Mesenchymal stem cell (in vitro differentiated cells and primary cell): ENCODE data around the gene ALKBH2.
A peak's percentile ranks its signal among the peaks of the same experiment; 100 is the strongest.

ENCODE experiments used
- DNase-seq: peaks from one replicate; pipeline ENCODE4 v3.0.0-alpha.2; 2013
- H2AFZ ChIP-seq: one replicate; pipeline ENCODE4 v1.6.1; 2013; ENCODE audit warnings: low read depth, mild to moderate bottlenecking, control low read depth, inconsistent platforms, low read length, moderate library complexity
- H2AK5ac ChIP-seq: 2 replicates; pipeline ENCODE4 v1.6.1; 2013; ENCODE audit warnings: low read length, moderate library complexity, mild to moderate bottlenecking, inconsistent platforms; ENCODE audit not compliant: severe bottlenecking
- H2BK120ac ChIP-seq: one replicate; pipeline ENCODE4 v1.6.1; 2013; ENCODE audit warnings: low read depth, mild to moderate bottlenecking, inconsistent platforms, low read length, moderate library complexity
- H2BK12ac ChIP-seq, 2 experiments: one replicate each; pipeline ENCODE4 v1.6.1; 2013; ENCODE audit warnings: inconsistent platforms in 2 of 2, low read length in 2 of 2, mild to moderate bottlenecking in 2 of 2, moderate library complexity in 2 of 2, control low read depth in 1 of 2
- H2BK15ac ChIP-seq: one replicate; pipeline ENCODE4 v1.6.1; 2013; ENCODE audit warnings: mild to moderate bottlenecking, low read depth, inconsistent platforms; ENCODE audit not compliant: poor library complexity, severe bottlenecking
- H2BK5ac ChIP-seq: 2 replicates; pipeline ENCODE4 v1.6.1; 2013; ENCODE audit warnings: low read depth, mild to moderate bottlenecking, low read length, control low read depth, inconsistent platforms; ENCODE audit not compliant: poor library complexity, severe bottlenecking
- H3K14ac ChIP-seq, 2 experiments: one replicate each; pipeline ENCODE4 v1.6.1; 2013; ENCODE audit warnings: inconsistent platforms in 2 of 2, low read length in 2 of 2, control low read depth in 1 of 2, mild to moderate bottlenecking in 1 of 2, moderate library complexity in 1 of 2
- H3K18ac ChIP-seq, 2 experiments: one replicate each; pipeline ENCODE4 v1.6.1; 2013; ENCODE audit warnings: inconsistent platforms in 2 of 2, low read length in 2 of 2, control low read depth in 1 of 2, low read depth in 1 of 2, mild to moderate bottlenecking in 1 of 2
- H3K23ac ChIP-seq, 2 experiments: one replicate each; pipeline ENCODE4 v1.6.1; 2013; ENCODE audit warnings: inconsistent platforms in 2 of 2, low read length in 2 of 2, mild to moderate bottlenecking in 2 of 2, moderate library complexity in 2 of 2, control low read depth in 1 of 2
- H3K27ac ChIP-seq: 2 replicates; pipeline ENCODE4 v1.5.1; 2013; ENCODE audit warnings: mild to moderate bottlenecking, moderate library complexity, low read length, control low read depth, inconsistent platforms; ENCODE audit not compliant: poor library complexity, severe bottlenecking
- H3K27me3 ChIP-seq, 2 experiments: 2 replicates each; pipeline versions ENCODE4 v1.6.1 to v1.7.0; 2013; ENCODE audit warnings: low read length in 2 of 2, mild to moderate bottlenecking in 2 of 2, moderate library complexity in 2 of 2, control low read depth in 1 of 2, inconsistent platforms in 1 of 2; ENCODE audit not compliant: control insufficient read depth in 1 of 2, insufficient read depth in 1 of 2
- H3K36me3 ChIP-seq, 2 experiments: 2 replicates each; pipeline versions ENCODE4 v1.6.1 to v1.7.0; 2013; ENCODE audit warnings: low read length in 2 of 2, control low read depth in 1 of 2, inconsistent platforms in 1 of 2, low read depth in 1 of 2, mild to moderate bottlenecking in 1 of 2; ENCODE audit not compliant: insufficient read depth in 2 of 2, control insufficient read depth in 1 of 2
- H3K4ac ChIP-seq, 2 experiments: one replicate each; pipeline ENCODE4 v1.6.1; 2013; ENCODE audit warnings: inconsistent platforms in 2 of 2, low read length in 2 of 2, mild to moderate bottlenecking in 2 of 2, moderate library complexity in 2 of 2, control low read depth in 1 of 2, low read depth in 1 of 2
- H3K4me1 ChIP-seq: 2 replicates; pipeline ENCODE4 v1.6.1; 2013; ENCODE audit warnings: low read depth, low read length, control low read depth; ENCODE audit not compliant: control insufficient read depth, insufficient read depth
- H3K4me2 ChIP-seq: 2 replicates; pipeline ENCODE4 v1.6.1; 2013; ENCODE audit warnings: low read length, mild to moderate bottlenecking, inconsistent platforms; ENCODE audit not compliant: poor library complexity, severe bottlenecking
- H3K4me3 ChIP-seq, 2 experiments: 2 replicates each; pipeline versions ENCODE4 v1.5.1 to v1.7.0; 2013; ENCODE audit warnings: low read length in 2 of 2, mild to moderate bottlenecking in 2 of 2, control low read depth in 1 of 2, low read depth in 1 of 2; ENCODE audit not compliant: insufficient read depth in 1 of 2
- H3K79me1 ChIP-seq: replicated peaks from 2 replicates; pipeline ENCODE4 v1.6.1; 2013; ENCODE audit warnings: mild to moderate bottlenecking, control low read depth, low read length, inconsistent platforms; ENCODE audit not compliant: poor library complexity, severe bottlenecking
- H3K9ac ChIP-seq: 2 replicates; pipeline ENCODE4 v1.7.0; 2013; ENCODE audit warnings: mild to moderate bottlenecking, low read length, moderate library complexity
- H3K9me3 ChIP-seq: 2 replicates; pipeline ENCODE4 v1.7.0; 2013; ENCODE audit warnings: mild to moderate bottlenecking, low read length; ENCODE audit not compliant: control insufficient read depth
- H4K8ac ChIP-seq: one replicate; pipeline ENCODE4 v1.6.1; 2013; ENCODE audit warnings: inconsistent platforms, mild to moderate bottlenecking, low read length, moderate library complexity
- H4K91ac ChIP-seq: one replicate; pipeline ENCODE4 v1.6.1; 2013; ENCODE audit warnings: mild to moderate bottlenecking, low read length, inconsistent platforms
- WGBS: methylation state at CpG from one replicate; pipeline ENCODE4 v1.1.7; 2013; ENCODE audit warnings: mixed read lengths; 5-methylcytosine and 5-hydroxymethylcytosine counted together

ALKBH2 gene

DNA sequence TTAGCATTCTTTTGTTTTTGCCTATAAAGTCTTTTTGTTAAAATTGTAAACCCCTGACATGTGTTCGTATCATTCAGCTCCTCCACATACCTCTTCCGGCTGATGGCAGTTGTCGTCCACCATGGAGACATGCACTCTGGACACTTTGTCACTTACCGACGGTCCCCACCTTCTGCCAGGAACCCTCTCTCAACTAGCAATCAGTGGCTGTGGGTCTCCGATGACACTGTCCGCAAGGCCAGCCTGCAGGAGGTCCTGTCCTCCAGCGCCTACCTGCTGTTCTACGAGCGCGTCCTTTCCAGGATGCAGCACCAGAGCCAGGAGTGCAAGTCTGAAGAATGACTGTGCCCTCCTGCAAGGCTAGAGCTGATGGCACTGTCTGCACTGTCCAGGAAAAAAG, 7.7 kb downstream of the ALKBH2 start:
- Histone ChIP-seq H3K4me2 (no peak overlapping the region), H3K27me3 (no peaks in the 10 kb centered on the region), H3K18ac (no peak overlapping the region), H3K36me3 (peaks cover 55 to 97% of the 10 kb centered on the region in 2 experiments), H2BK5ac (no peak overlapping the region), H3K9me3 (no peaks in the 10 kb centered on the region), H2BK15ac (no peak overlapping the region), H2BK120ac (no peak overlapping the region), H4K91ac (no peak overlapping the region), H3K9ac (no peak overlapping the region), H2BK12ac (no peak overlapping the region), H3K14ac (no peak overlapping the region), H3K4me3 (peak overlapping the region in 1 of 2 experiments; percentile 36), H3K27ac (no peak overlapping the region), H2AFZ (no peak overlapping the region), H3K4ac (no peak overlapping the region), H3K23ac (no peak overlapping the region), H3K79me1 (peaks cover 7% of the 10 kb centered on the region), H4K8ac (no peak overlapping the region), H2AK5ac (no peak overlapping the region), H3K4me1 (peaks cover 1% of the 10 kb centered on the region)
- 96% methylated on average over 11 of the region's 11 CpGs for WGBS
- no peak for DNase-seq

- Histone ChIP-seq H3K4me2 (no peak overlapping the region), H2AFZ (no peak overlapping the region), H3K27ac (no peak overlapping the region), H4K91ac (no peak overlapping the region), H3K4ac (no peak overlapping the region), H3K9ac (no peak overlapping the region), H3K4me3 (no peak overlapping the region), H2BK12ac (no peak overlapping the region), H3K23ac (no peak overlapping the region), H4K8ac (no peak overlapping the region), H3K14ac (no peak overlapping the region), H2AK5ac (no peak overlapping the region), H2BK15ac (no peak overlapping the region), H3K27me3 (no peaks in the 10 kb centered on the region), H3K79me1 (peaks cover 3% of the 10 kb centered on the region), H3K4me1 (no peaks in the 10 kb centered on the region), H3K9me3 (no peaks in the 10 kb centered on the region), H3K36me3 (peaks cover 49 to 98% of the 10 kb centered on the region in 2 experiments), H3K18ac (no peak overlapping the region), H2BK5ac (no peak overlapping the region), H2BK120ac (no peak overlapping the region)
- WGBS = 100% methylated on average over 1 of the region's 2 CpGs
- DNase-seq = no peak
These were observed 8.8 kb downstream of the ALKBH2 start for GRCh38 chr12:109084425-109084824.

- no peak overlapping the region for H3K23ac ChIP-seq
- no peak overlapping the region for H2BK5ac ChIP-seq
- H4K8ac ChIP-seq = no peak overlapping the region
- H3K36me3 ChIP-seq = peaks cover 37 to 86% of the 10 kb centered on the region in 2 experiments
- H3K27ac ChIP-seq = no peak overlapping the region
- no peak overlapping the region for H3K4me3 ChIP-seq
- H3K9me3 ChIP-seq = no peaks in the 10 kb centered on the region
- no peak for DNase-seq
- no peak overlapping the region for H2AFZ ChIP-seq
- H3K9ac ChIP-seq = no peak overlapping the region
- H2BK15ac ChIP-seq = no peak overlapping the region
- no peaks in the 10 kb centered on the region for H3K4me1 ChIP-seq
- H3K18ac ChIP-seq = no peak overlapping the region
- 94% methylated on average over 14 of the region's 14 CpGs for WGBS
- H3K14ac ChIP-seq = no peak overlapping the region
- no peaks in the 10 kb centered on the region for H3K27me3 ChIP-seq
- H2BK120ac ChIP-seq = no peak overlapping the region
- H4K91ac ChIP-seq = no peak overlapping the region
- no peak overlapping the region for H2AK5ac ChIP-seq
- peaks cover 3% of the 10 kb centered on the region for H3K79me1 ChIP-seq
- no peak overlapping the region for H2BK12ac ChIP-seq
- no peak overlapping the region for H3K4ac ChIP-seq
- no peak overlapping the region for H3K4me2 ChIP-seq
These were observed 10.5 kb downstream of the ALKBH2 start for GRCh38 chr12:109082751-109083150.

GRCh38 chr12:109074866-109075265, 18.4 kb downstream of the ALKBH2 start:
- Histone ChIP-seq H3K4me3 (no peak overlapping the region), H2BK120ac (no peak overlapping the region), H4K8ac (no peak overlapping the region), H2AK5ac (no peak overlapping the region), H2BK5ac (no peak overlapping the region), H3K36me3 (peaks cover 18 to 59% of the 10 kb centered on the region in 2 experiments), H3K9me3 (no peaks in the 10 kb centered on the region), H3K23ac (no peak overlapping the region), H3K4me2 (no peak overlapping the region), H2AFZ (no peak overlapping the region), H3K14ac (no peak overlapping the region), H3K18ac (no peak overlapping the region), H4K91ac (no peak overlapping the region), H3K27me3 (no peaks in the 10 kb centered on the region), H3K9ac (no peak overlapping the region), H3K4me1 (no peaks in the 10 kb centered on the region), H3K4ac (no peak overlapping the region), H2BK12ac (no peak overlapping the region), H3K27ac (no peak overlapping the region), H2BK15ac (no peak overlapping the region), H3K79me1 (peaks cover 4% of the 10 kb centered on the region)
- no peak for DNase-seq
